ENCODE measurements around the gene DHRS7B.

DNA sequence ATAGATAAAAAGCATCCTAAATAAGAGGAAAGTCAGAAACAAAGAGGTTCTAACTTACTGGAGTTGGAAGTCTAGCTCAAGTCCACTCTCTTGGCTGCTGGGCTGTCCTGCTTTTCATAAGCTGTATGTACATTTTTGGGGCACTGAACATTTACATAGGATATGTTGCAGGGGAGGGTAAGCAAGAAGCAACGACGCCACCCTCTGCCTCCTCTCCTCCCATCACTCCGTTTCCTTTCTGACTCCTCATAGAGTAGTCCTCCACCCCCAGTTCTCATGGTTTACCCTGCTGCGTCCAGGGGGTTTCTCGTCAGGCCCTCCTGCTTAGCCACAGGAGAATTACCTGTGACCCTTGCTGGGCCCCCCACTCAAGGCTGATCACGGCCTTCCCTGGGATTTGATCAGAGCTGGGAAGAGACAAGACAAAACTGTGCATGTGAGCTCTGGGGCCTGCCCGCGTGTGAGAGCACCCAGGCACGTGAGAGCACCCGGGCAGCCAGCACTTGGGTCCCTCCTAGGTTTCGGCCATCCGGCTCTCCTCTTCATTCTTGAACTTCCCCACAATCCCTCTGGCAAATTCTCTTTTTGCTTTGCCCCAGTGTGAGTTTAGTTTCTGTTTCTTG lies 50.1 kb downstream of the DHRS7B start:
- TF ChIP-seq, protein P1, sequence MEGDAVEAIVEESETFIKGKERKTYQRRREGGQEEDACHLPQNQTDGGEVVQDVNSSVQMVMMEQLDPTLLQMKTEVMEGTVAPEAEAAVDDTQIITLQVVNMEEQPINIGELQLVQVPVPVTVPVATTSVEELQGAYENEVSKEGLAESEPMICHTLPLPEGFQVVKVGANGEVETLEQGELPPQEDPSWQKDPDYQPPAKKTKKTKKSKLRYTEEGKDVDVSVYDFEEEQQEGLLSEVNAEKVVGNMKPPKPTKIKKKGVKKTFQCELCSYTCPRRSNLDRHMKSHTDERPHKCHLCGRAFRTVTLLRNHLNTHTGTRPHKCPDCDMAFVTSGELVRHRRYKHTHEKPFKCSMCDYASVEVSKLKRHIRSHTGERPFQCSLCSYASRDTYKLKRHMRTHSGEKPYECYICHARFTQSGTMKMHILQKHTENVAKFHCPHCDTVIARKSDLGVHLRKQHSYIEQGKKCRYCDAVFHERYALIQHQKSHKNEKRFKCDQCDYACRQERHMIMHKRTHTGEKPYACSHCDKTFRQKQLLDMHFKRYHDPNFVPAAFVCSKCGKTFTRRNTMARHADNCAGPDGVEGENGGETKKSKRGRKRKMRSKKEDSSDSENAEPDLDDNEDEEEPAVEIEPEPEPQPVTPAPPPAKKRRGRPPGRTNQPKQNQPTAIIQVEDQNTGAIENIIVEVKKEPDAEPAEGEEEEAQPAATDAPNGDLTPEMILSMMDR (conservative IDR thresholded peaks at IDR 0.05; ENCODE audit: low read depth, low read length), result no peak
- no peak for TF ChIP-seq EZH2 (IDR thresholded peaks at IDR 0.05; ENCODE audit: borderline replicate concordance, low read depth, low read length, poor library complexity, severe bottlenecking)

Data from A673 (cell line).